RKO (cell line): ENCODE results near the gene C12orf50.
"Not testable (repeated sequence)": the region's sequence is repeated elsewhere in the genome, so short reads cannot be mapped to it uniquely, and the experiment has no call there.

Source experiments
- DNase-seq: peaks from one replicate; pipeline ENCODE4 v3.0.0-alpha.2; 2016; ENCODE audit warnings: low spot score

The C12orf50 gene

DNA sequence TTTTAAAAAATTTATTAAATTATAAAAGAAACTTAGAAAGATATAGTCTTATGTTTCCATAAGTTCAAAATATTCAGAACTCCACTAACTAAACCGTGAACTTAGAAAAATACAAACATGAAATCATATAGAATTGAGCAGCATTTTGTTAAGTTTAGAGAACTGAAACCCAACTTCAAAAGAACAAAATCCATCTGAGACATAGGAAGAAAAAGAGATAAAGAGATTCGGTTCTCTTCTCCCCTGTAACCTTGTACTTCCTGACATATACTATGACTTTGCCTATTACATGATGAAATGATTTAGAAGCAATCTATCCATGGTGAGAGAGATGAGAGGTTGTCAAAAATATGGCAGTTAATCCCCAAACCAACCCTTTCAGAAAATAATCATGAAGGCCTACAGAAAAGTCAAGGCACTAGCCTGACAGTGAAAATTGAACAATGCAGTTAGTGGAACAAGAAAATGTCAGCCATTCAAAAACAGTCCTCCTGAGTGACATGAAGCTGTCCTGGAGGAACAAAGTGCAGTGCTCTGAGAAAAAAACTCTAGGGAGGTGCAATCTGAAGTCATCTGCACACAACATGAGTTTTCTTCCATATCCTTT, 44.0 kb downstream of the C12orf50 start:
- DNase-seq, result no peak

DNA sequence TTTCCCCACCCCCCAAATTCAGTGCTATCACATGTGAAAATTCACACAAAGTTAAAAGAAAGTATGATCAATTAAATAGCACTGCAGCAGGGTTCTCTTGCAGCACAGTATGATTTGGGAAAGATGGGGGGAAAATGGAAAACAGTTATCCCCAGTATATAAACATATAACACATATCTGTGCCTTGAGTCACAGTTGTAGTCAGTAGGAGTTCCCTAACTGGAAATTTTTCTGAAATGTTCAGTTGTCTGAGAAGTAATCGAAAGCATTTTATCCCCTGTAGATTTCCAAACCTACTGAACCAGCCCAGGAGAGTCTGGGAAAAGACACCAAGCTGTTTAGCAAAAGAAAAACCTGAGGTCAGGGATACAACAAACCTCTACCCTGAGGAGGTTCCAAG, 47.0 kb downstream of the C12orf50 start:
- DNase-seq, result no peak

DNA sequence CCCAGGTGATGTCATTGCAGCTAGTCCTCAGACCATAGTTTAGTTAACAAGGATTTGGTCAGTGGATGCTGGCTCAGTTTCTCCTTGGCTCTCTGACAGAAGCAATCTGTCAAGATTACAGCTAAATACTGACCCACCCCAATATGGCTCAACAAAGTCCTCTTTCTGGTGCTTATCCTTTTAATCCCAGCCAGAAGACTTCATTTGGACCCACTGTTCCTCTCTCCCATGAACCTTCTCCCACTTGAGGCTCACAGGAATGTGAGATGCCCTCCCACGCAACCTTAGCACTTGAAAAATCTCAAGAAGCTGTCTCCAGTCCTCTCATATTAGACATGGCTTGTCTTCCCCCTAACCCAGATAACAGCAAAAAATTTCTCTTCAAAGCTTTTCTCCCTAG, 47.7 kb downstream of the C12orf50 start:
- no peak for DNase-seq

DNA sequence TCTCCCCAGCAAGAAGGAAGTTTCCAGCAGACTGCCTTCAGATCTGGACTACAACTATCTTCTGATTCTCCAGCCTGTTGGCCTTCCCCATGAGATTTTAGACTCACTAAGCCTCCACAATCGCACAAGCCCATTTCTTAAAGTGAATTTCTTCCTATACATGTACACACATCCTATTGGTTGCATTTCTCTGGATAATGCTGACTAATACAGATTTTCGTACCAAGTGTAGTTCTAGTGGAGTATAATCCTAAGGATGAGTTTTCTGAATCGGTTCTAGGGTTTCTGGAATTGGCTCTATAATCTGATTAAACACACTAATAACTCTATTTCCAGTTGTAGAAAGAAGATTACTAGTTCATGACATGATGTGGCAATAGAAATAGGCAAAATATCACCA, 53.3 kb downstream of the C12orf50 start:
- DNase-seq, result no peak

DNA sequence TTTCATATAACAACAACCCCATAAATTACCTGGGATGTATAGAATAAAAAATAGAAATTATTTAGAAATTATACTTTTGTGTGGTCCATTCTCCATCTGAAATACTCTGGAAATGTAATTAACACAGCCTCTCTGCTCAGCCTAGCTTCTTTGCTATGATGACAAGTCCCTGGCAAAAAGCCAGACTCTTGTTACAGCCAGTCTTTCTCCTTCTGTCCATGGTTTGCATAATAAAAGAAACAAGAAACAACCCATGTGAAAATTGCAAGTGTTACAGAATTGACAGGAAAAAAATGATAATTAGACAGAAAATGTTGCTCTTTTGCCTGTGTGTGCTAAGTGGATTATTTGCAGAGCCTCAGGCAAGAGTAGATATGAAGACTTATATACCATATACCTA, 61.3 kb downstream of the C12orf50 start:
- DNase-seq, result peak; percentile 11

DNA sequence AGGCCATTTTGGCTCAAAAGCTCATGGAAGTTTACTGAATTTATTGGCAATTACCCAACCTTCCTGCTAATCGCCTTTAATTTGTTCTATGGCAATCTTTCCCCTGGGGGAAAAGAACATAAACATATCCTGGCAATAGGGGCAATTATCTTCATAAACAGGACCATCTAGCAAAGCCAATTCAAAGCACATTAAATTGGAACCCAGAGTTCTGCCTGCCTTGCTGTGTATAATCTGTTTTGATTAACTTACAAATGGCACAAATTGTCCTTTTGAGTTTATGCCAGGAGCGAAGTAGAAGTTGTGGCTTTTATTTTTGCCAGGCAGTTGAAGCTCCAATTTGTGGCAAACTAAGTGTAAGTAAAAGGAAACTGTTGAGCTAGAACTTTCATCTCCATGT, 68.6 kb downstream of the C12orf50 start:
- no peak for DNase-seq

DNA sequence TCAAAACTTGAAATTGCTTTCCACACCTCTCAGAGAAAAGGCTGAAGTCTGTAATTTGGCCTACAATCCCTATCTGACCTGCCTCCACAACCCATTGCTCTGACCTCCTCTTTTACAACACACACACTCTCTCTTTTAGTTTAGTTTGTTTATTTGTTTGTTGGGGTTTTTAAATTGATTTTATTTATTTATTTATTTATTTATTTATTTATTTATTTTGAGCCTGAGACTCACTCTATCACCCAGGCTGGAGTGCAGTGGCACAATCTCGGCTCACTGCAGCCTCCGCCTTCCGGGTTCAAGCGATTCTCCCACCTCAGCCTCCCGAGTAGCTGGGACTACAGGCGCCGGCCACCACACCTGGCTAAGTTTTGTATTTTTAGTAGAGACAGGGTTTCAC, 75.2 kb downstream of the C12orf50 start:
- DNase-seq, result not testable (repeated sequence)

DNA sequence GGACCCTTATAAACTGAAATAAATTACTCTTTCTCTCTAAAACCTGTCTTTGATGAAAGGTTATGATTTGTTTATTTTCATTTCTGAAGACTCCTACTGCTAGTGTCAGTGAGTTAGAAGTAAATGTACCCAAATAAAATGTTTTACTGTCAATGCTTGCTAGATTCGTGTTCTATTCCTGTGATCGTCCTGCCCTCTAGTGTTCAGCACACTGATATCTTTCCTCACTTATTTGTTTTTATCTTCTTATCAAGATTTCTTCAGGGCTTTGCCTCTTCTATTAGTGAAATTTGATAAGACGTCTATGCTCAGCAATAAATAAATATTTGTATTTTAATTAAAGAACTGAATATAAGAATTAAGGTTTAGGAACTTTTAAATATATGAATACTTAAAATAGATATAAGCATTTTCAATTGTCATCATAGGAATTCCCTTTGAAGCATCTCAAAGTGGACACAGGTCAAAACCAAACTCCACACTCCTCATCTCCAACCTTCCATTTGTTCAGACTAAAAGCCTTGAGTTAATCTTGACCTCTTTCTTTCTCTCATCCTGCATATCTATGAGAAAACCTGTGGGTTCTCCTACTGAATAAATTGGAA, 75.8 kb downstream of the C12orf50 start:
- DNase-seq, result peak; percentile 70

DNA sequence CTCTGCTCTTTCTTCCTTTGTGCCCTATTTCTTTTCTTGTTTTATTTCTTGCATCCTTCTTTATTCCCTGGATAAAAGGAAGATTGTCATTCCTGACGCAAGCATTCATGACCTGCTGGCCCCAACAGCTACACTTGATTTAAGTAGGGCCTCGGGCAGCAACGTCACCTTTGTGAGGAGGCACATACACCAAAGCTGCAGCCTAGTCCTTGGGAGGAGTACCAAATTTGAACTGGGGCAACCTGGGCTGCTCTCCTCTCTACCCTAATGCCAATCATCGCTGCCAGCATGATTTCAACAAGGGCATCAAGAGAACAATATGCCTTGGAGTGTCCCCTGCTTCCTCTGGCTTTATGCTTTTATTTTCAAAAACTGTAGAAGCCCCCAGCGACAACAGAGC, 76.4 kb downstream of the C12orf50 start:
- DNase-seq, result no peak

DNA sequence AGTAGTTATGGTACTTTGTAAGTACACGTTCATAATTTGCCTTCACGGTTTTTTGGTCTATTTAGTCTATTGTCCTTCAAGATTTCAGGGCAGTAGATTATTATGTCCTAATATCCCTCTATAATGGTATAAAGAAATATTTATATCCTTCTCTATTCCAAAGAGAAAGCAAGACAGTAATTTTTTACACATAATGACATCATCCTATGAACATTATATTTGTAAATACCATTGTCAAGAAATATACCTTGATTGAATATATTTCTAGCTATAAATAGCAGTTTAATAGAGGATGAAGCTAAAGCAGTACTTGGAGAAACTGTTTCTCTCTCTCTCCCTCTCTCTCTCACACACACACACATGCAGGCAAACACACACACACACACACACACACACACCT, 77.0 kb downstream of the C12orf50 start:
- DNase-seq, result no peak

DNA sequence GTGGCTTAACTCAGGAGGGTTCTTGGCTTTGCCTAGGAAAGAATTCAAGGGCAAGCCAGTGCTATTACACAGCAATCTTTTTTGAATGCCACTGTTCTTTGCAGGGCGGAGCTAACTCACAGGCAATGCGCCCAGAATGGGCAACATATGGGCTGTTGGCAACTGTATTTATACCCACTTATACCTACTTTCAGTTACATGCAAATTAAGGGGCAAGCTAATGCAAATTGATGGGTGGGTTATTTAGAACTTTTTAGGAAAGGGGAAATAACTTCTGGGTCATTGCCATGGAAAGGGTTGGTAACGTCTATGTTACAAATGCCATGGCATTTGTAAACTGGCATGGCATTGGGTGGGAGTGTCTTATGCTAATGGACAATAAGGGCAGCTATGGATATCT, 85.4 kb downstream of the C12orf50 start:
- DNase-seq, result no peak

DNA sequence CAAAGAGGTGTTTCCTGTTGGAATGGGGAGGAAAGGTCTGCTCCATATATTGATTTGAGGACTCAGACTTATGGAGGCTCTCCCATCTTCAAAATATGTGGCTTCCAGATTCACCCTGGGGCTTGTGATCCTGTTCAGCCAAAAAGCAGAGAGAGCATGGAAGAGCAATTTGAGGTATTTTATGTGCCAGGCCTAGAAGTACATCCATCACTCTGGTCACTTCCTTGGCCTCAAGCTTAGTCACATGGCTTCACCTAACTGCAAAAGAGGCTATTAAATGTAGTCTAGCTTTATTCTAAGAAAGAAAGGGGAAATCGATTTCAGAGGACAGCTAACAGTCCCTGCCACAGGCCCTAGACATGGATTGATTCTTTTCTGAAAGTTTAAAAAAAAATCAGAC, 86.2 kb downstream of the C12orf50 start:
- no peak for DNase-seq

DNA sequence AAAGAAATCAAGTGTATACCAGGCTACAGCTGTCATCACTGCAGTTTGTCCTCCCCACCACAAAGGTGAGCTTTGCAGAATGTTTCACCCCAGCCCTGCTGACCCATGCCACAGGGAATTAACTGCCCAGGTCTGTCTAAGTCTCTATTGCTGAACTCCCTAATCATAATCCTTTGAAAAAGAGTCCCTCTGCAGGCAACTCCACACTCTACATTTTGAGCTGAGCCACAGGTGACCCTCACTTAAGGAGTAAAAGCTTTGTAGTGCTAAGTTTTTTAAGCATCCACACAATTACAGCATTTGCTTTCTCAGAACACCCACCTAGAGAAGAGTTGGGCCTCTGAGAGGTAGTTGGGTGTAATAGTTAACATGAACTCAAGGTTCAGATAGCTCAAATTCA, 90.0 kb downstream of the C12orf50 start:
- DNase-seq, result no peak

DNA sequence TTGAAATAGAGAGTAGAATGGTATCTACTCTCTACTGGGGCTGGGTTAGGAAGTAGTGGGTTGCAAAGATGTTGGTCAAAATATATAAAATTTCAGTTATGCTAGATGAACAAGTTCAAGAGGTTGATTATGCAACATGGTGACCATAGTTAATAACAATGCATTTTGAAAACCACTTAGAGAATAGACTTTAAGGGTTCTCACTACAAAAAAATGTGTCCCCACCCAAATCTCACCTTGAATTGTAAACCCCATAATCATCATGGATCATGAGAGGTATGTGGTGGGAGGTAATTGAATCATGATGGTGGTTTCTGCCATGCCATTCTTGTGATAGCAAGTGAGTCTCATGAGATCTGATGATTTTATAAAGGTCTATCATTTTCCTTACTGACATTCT, 94.0 kb downstream of the C12orf50 start:
- DNase-seq, result no peak

DNA sequence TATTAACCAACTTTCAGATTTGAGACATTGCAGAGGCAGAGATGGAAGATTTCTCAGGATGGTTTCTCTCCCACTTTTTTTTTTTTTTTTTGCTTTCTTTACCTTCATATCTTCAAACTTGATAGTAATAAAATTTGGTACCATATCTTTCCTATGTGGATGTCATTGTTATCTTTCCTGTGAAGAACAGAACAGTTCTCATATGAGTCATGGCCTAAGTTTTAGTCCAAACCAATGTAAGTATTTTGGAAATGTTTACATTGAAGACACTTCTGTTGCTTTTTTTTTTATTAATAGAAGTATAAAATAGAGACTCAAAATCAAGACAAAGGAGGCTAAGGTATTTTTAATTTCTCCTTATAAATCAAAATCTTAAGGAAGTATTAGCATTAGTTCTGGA, 95.2 kb downstream of the C12orf50 start:
- no peak for DNase-seq

DNA sequence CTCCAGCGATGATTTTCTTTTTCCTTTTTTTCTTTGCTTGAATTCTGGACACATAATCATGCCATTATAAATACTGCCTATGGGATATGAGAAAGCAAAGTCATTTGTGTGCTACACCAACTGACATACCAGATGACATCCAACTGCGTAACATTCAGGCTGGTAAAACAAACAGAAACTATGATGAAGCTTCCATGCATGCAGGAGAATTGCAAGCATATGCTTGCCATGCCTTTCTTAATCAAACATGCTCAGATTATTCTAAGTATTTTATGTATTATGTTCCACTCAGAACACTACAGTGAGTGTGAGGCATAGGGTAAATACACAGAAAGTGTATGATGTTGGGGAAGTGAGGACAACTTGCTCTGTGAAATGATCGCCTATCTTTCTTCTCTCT, 97.4 kb downstream of the C12orf50 start:
- DNase-seq, result no peak

DNA sequence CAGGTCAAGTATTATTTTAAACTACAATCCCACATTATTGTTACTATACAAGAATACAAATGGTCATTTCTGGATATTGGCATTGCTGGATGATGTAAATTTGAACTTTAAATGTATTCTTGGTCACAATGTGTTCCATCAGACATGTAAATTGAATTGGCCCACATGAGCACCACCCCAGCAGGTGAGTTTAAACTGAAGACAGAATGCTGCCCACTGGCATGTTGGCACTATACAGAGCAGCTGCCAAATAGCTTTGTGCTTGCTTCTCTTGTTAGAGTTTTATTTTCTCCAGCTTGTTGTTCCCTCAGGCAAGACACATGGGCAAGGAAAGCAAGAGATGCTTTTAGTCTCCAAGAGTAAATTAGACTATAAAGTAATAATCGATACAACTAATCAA, 98.6 kb downstream of the C12orf50 start:
- DNase-seq, result no peak
